PFSK-1 (cell line): ENCODE data around the gene SLC5A12.

ENCODE experiments used
- FOXP2 ChIP-seq: optimal IDR thresholded peaks from 2 replicates; pipeline ENCODE3; 2011; ENCODE audit warnings: borderline replicate concordance, control low read depth, inconsistent platforms; ENCODE audit not compliant: insufficient read depth; ENCODE audit errors: extremely low read length, extremely low read depth
- POLR2AphosphoS5 ChIP-seq: IDR thresholded peaks from 2 replicates; pipeline ENCODE4 v1.6.1; 2012; ENCODE audit warnings: low read depth, mild to moderate bottlenecking, control low read depth, low read length, moderate library complexity
- SIN3A ChIP-seq: IDR thresholded peaks from 2 replicates; pipeline ENCODE4 v1.6.1; 2012; ENCODE audit warnings: mild to moderate bottlenecking, low read length, moderate library complexity, borderline replicate concordance; ENCODE audit not compliant: insufficient read depth
- TAF1 ChIP-seq: IDR thresholded peaks from 2 replicates; pipeline ENCODE4 v1.6.1; 2012; ENCODE audit warnings: low read length, control low read depth, borderline replicate concordance; ENCODE audit not compliant: insufficient read depth
- TF ChIP-seq, protein P1 (sequence below), 2 experiments: IDR thresholded peaks; 2 replicates each; pipeline versions ENCODE4 v1.6.1 to v1.8.0; 2011 to 2012; ENCODE audit warnings: low read depth in 2 of 2, low read length in 2 of 2, control low read depth in 1 of 2, inconsistent platforms in 1 of 2, mild to moderate bottlenecking in 1 of 2, moderate library complexity in 1 of 2; ENCODE audit not compliant: insufficient read depth in 1 of 2

Gene SLC5A12

DNA sequence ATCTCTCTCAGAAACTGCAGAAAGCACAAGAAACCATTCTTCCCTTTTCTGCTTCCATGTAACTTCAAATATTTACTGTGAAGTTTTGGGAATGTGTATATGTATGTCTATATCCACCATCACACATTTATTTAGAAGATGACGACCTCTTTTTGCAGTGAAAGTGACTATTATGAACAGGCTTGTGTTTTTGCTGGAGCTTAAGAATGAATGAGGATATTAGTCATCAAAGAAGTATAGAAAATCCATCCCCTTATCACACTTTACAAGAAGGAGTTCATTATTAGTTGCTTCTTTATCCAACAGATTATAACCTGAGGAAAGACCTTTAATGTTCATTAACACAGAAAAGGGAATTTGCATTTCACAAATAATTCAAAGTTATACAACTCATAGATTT lies 21.1 kb upstream of the SLC5A12 start:
- TF ChIP-seq TAF1: no peak
- no peak for TF ChIP-seq POLR2AphosphoS5
- TF ChIP-seq SIN3A: no peak
- no peak for TF ChIP-seq FOXP2

- TF ChIP-seq POLR2AphosphoS5: no peak
- no peak for TF ChIP-seq TAF1
- no peak for TF ChIP-seq FOXP2
- TF ChIP-seq SIN3A: no peak
- TF ChIP-seq, protein P1, sequence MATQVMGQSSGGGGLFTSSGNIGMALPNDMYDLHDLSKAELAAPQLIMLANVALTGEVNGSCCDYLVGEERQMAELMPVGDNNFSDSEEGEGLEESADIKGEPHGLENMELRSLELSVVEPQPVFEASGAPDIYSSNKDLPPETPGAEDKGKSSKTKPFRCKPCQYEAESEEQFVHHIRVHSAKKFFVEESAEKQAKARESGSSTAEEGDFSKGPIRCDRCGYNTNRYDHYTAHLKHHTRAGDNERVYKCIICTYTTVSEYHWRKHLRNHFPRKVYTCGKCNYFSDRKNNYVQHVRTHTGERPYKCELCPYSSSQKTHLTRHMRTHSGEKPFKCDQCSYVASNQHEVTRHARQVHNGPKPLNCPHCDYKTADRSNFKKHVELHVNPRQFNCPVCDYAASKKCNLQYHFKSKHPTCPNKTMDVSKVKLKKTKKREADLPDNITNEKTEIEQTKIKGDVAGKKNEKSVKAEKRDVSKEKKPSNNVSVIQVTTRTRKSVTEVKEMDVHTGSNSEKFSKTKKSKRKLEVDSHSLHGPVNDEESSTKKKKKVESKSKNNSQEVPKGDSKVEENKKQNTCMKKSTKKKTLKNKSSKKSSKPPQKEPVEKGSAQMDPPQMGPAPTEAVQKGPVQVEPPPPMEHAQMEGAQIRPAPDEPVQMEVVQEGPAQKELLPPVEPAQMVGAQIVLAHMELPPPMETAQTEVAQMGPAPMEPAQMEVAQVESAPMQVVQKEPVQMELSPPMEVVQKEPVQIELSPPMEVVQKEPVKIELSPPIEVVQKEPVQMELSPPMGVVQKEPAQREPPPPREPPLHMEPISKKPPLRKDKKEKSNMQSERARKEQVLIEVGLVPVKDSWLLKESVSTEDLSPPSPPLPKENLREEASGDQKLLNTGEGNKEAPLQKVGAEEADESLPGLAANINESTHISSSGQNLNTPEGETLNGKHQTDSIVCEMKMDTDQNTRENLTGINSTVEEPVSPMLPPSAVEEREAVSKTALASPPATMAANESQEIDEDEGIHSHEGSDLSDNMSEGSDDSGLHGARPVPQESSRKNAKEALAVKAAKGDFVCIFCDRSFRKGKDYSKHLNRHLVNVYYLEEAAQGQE (IDR thresholded peaks at IDR 0.05; ENCODE audit: insufficient read depth in 1 of 2, low read depth in 2 of 2, low read length in 2 of 2): no peak
Observed at GRCh38 chr11:26741036-26741435, 19.2 kb upstream of the SLC5A12 start.

DNA sequence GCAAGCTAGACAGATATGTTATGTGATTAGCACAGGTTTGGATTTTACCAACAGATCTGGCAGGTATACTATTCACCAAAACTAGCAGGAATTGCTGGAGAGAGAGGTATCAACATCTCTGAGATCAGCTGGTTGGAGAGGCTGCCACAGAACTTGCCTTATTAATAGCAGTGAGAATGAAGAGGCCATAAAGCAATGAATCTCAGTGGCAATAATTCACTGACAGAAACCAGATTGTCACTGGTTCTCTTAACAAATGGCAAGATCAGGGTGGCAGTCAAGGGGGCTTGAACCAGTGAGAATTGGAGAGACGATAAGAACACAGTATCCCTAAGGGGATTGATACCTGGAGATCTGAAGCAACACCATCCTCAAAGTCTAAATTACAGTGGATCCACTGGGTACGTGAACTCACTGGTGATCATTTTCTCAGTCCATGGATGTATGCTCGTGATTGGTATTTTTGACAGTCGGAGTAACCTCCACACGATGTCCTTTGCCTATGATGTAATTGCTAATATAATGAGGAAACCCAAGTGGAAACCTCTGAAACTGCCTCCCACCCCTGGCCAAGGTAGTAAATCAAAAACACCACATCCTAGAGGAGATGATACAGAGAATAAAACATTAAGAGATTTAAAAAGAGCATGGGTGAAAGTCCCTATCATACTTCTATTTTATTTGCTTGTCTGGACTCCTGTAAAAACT lies 17.7 kb upstream of the SLC5A12 start:
- TF ChIP-seq, protein P1 (IDR thresholded peaks at IDR 0.05; ENCODE audit: insufficient read depth in 1 of 2, low read depth in 2 of 2, low read length in 2 of 2): no peak
- TF ChIP-seq SIN3A (no peak), FOXP2 (no peak), POLR2AphosphoS5 (no peak), TAF1 (no peak)

DNA sequence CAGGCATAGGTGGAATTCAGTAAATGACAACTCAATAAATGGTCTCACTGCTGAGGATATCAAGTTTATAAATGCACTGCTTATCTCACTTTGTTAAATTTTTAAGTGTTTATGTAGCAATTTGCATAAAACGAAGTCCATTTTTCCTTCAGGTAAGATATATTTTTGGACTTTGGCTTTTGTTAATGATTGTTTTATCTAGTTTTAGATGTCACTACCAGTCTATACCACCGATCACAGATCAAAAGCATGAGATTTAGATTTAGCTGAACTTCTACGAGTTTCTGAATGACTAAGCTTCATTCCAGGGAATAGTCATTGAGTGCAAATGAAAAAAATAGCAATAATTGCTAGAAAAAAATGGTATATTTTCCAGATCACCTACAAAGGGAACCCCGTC lies 12.8 kb upstream of the SLC5A12 start:
- TF ChIP-seq SIN3A: no peak
- no peak for TF ChIP-seq POLR2AphosphoS5
- no peak for TF ChIP-seq TAF1
- no peak for TF ChIP-seq FOXP2
- TF ChIP-seq, protein P1 (IDR thresholded peaks at IDR 0.05; ENCODE audit: insufficient read depth in 1 of 2, low read depth in 2 of 2, low read length in 2 of 2): no peak

GRCh38 chr11:26731084-26731456 lies 9.2 kb upstream of the SLC5A12 start:
- TF ChIP-seq TAF1 (no peak), POLR2AphosphoS5 (no peak), SIN3A (no peak), FOXP2 (no peak)
- TF ChIP-seq, protein P1 (IDR thresholded peaks at IDR 0.05; ENCODE audit: insufficient read depth in 1 of 2, low read depth in 2 of 2, low read length in 2 of 2): no peak
